Measurements from ENCODE around the gene CSRP2.

DNA sequence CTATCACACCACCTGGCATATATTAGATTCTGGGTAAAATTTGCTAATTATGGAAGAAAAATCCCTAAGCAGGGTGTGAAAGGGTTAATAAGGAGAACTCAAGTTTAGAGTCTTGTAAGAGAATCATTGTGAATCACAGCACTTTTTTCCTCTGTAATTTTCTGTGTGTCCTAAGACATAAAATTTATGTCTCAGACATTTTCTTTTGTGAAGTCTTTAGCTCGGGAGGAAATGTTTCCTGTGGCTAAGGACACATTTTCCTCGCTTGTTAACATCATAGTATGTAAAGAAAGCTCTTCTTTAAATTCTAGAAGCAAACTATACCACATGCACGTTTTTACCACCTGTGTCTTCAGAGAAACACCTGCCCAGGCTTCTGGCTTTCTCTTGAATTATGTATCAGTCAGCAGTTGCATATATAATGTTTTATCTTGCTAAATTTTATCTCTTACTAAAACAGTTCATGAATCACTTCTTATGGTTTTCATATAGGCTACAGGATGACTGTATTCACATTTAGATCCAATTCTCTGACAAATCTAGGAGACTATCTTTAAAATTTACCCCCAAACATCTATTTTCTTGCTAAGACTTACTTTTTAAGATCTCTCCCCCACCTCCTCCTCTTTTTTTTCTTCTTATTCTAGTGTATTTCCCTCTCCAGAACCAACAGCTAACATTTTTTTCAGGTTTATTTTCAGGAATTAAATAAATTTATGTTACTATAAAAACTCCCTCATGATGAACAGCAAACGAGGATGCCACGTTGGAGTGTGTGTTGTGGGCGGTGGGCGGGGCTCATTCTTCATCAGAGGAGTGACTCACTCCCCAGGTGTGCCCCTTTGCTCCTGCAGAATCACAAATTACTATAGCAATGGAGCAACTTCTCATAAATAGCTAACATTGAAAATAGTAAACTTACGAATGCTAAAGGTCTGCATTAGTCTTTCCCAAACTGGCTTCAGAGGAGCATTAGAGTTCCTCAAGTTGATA, 11.6 kb upstream of the CSRP2 start:
- no peak for TF ChIP-seq CTCF (optimal IDR thresholded peaks at IDR 0.05 in 1 of 3, IDR thresholded peaks at IDR 0.05 in 1 of 3, conservative IDR thresholded peaks at IDR 0.05 in 1 of 3; ENCODE audit: extremely low read depth in 1 of 3, insufficient read depth in 2 of 3, low read length in 3 of 3)
- TF ChIP-seq EZH2 (IDR thresholded peaks at IDR 0.05; ENCODE audit: low read length), result no peak

Measured in keratinocyte (primary cell).